Liver (tissue), 9 donors: ENCODE results near the gene DIAPH2. TPM values are rescaled to one million over a fixed set of nuclear protein-coding genes. Genes with fewer than 3 reads are reported as not detected.

Source experiments
- DNase-seq: peaks from one replicate; pipeline ENCODE4 v3.0.0-alpha.2; 2017; ENCODE audit warnings: low spot score
- H3K27ac ChIP-seq, 2 donors: one replicate each; pipeline ENCODE4 v1.7.0; 2013; ENCODE audit warnings: inconsistent platforms in 2 of 2, low read length in 2 of 2, control low read depth in 1 of 2, low read depth in 1 of 2, mild to moderate bottlenecking in 1 of 2
- H3K27me3 ChIP-seq, 4 donors: one replicate each; pipeline versions ENCODE4 v1.6.1 to v1.7.0; 2013; ENCODE audit warnings: low read length in 3 of 4, inconsistent platforms in 1 of 4, mild to moderate bottlenecking in 1 of 4, moderate library complexity in 1 of 4; ENCODE audit not compliant: control insufficient read depth in 4 of 4, insufficient read depth in 4 of 4
- H3K36me3 ChIP-seq, 4 donors: one replicate each; pipeline versions ENCODE4 v1.6.1 to v1.7.0; 2013; ENCODE audit warnings: low read length in 3 of 4, mild to moderate bottlenecking in 3 of 4, low read depth in 1 of 4, moderate library complexity in 1 of 4; ENCODE audit not compliant: control insufficient read depth in 4 of 4, insufficient read depth in 3 of 4
- H3K4me1 ChIP-seq, 4 donors: one replicate each; pipeline versions ENCODE4 v1.6.1 to v1.7.0; 2013; ENCODE audit warnings: low read length in 3 of 4, mild to moderate bottlenecking in 3 of 4, moderate library complexity in 1 of 4; ENCODE audit not compliant: control insufficient read depth in 4 of 4, insufficient read depth in 4 of 4
- H3K4me3 ChIP-seq, 3 donors: one replicate each; pipeline versions ENCODE4 v1.6.1 to v1.7.0; 2013; ENCODE audit warnings: low read length in 3 of 3, control low read depth in 1 of 3, low read depth in 1 of 3, mild to moderate bottlenecking in 1 of 3
- H3K9ac ChIP-seq, 2 donors: one replicate each; pipeline ENCODE4 v1.7.0; 2013; ENCODE audit warnings: low read length in 2 of 2, mild to moderate bottlenecking in 2 of 2, moderate library complexity in 2 of 2, control low read depth in 1 of 2, low read depth in 1 of 2
- H3K9me3 ChIP-seq, 4 donors: one replicate each; pipeline versions ENCODE4 v1.6.1 to v1.7.0; 2013; ENCODE audit warnings: low read length in 3 of 4; ENCODE audit not compliant: control insufficient read depth in 4 of 4
- ATF3 ChIP-seq: IDR thresholded peaks from 2 replicates; pipeline ENCODE4 v1.6.1; 2016; ENCODE audit warnings: antibody characterized with exemption
- EGR1 ChIP-seq, 2 donors: IDR thresholded peaks; 2 replicates each; pipeline ENCODE4 v1.6.1; 2016 to 2018; ENCODE audit warnings: antibody characterized with exemption in 2 of 2, low read depth in 2 of 2
- FOXA2 ChIP-seq: IDR thresholded peaks from 2 replicates; pipeline ENCODE4 v1.6.1; 2016; ENCODE audit warnings: antibody characterized with exemption
- GABPA ChIP-seq, 2 donors: IDR thresholded peaks in 1 of 2; conservative IDR thresholded peaks in 1 of 2; 2 replicates each; pipeline ENCODE4 v1.6.1; 2016; ENCODE audit warnings: antibody characterized with exemption in 2 of 2, mild to moderate bottlenecking in 1 of 2, moderate library complexity in 1 of 2
- HNF4G ChIP-seq: IDR thresholded peaks from 2 replicates; pipeline ENCODE4 v1.6.1; 2016; ENCODE audit warnings: antibody characterized with exemption
- JUND ChIP-seq, 2 donors: IDR thresholded peaks; 2 replicates each; pipeline ENCODE4 v1.6.1; 2016; ENCODE audit warnings: antibody characterized with exemption in 2 of 2
- MAX ChIP-seq: IDR thresholded peaks from 2 replicates; pipeline ENCODE4 v1.6.1; 2016; ENCODE audit warnings: antibody characterized with exemption
- NR2F2 ChIP-seq: IDR thresholded peaks from 2 replicates; pipeline ENCODE4 v1.6.1; 2016; ENCODE audit warnings: antibody characterized with exemption
- RAD21 ChIP-seq, 2 donors: IDR thresholded peaks; 2 replicates each; pipeline ENCODE4 v1.6.1; 2016; ENCODE audit warnings: antibody characterized with exemption in 2 of 2, mild to moderate bottlenecking in 2 of 2
- REST ChIP-seq: IDR thresholded peaks from 2 replicates; pipeline ENCODE4 v1.6.1; 2016; ENCODE audit warnings: antibody characterized with exemption, mild to moderate bottlenecking
- RXRA ChIP-seq, 2 donors: IDR thresholded peaks; 2 replicates each; pipeline ENCODE4 v1.6.1; 2017 to 2018; ENCODE audit warnings: antibody characterized with exemption in 2 of 2, mild to moderate bottlenecking in 1 of 2
- SP1 ChIP-seq: IDR thresholded peaks from 2 replicates; pipeline ENCODE4 v1.6.1; 2018; ENCODE audit warnings: antibody characterized with exemption, mild to moderate bottlenecking
- TAF1 ChIP-seq: conservative IDR thresholded peaks from 2 replicates; pipeline ENCODE4 v1.6.1; 2016; ENCODE audit warnings: antibody characterized with exemption, mild to moderate bottlenecking
- YY1 ChIP-seq: IDR thresholded peaks from 2 replicates; pipeline ENCODE4 v1.6.1; 2016; ENCODE audit warnings: antibody characterized with exemption, mild to moderate bottlenecking
- WGBS: extraction: QIAGEN DNeasy Blood & Tissue Kit; methylation state at CpG from one replicate; pipeline ENCODE4 v1.1.7; 2013; 5-methylcytosine and 5-hydroxymethylcytosine counted together
- polyA plus RNA-seq, 2 donors: library from polyadenylated mRNA; stranded (reverse) in 1 of 2; unstranded in 1 of 2; fragments of 200-250 nt in 1 of 2; fragments of >200 nt in 1 of 2; fragmentation: Nextera tagmentation in 1 of 2; extraction: Ambion mirVana in 1 of 2; gene quantifications; one replicate each; pipeline versions ENCODE4 v1.2.1 to v1.2.3, GENCODE V29; 2013 to 2015
- total RNA-seq, 2 donors: library from RNA; depleted of rRNA; stranded (reverse); fragments of >200 nt; gene quantifications; one replicate each; pipeline ENCODE4 v1.2.3, GENCODE V29; 2014
- TF ChIP-seq, protein P1 (sequence below): fragments of 150-350 bp; IDR thresholded peaks from 2 replicates; pipeline ENCODE4 v1.5.1; 2017; ENCODE audit warnings: improper control_type of control experiment, low read depth, low read length; ENCODE audit not compliant: missing input control
- donor health status: healthy.
- donor health status: healthy.
- donor health status: healthy.
- donor health status: healthy.
- donor health status: healthy.

DIAPH2 gene
- total and polyA plus RNA-seq, 4 donors, result 2.7 to 16.6 (median 5.3) TPM

GRCh38 chrX:97096385-97096784 is 411.7 kb downstream of the DIAPH2 start:
- Histone ChIP-seq H3K27me3 (peaks cover 0 to 2% (median 0%) of the 10 kb centered on the region in 4 donors), H3K9ac (no peak overlapping the region), H3K4me3 (no peak overlapping the region), H3K36me3 (peaks cover 0 to 2% (median 0%) of the 10 kb centered on the region in 4 donors), H3K27ac (no peak overlapping the region), H3K9me3 (no peaks in the 10 kb centered on the region), H3K4me1 (no peaks in the 10 kb centered on the region)
- 81% methylated on average over 2 of the region's 2 CpGs for WGBS
- DNase-seq, result no peak
- TF ChIP-seq GABPA (IDR thresholded peaks at IDR 0.05 in 1 of 2, conservative IDR thresholded peaks at IDR 0.05 in 1 of 2), result no peak
- TF ChIP-seq, protein P1, sequence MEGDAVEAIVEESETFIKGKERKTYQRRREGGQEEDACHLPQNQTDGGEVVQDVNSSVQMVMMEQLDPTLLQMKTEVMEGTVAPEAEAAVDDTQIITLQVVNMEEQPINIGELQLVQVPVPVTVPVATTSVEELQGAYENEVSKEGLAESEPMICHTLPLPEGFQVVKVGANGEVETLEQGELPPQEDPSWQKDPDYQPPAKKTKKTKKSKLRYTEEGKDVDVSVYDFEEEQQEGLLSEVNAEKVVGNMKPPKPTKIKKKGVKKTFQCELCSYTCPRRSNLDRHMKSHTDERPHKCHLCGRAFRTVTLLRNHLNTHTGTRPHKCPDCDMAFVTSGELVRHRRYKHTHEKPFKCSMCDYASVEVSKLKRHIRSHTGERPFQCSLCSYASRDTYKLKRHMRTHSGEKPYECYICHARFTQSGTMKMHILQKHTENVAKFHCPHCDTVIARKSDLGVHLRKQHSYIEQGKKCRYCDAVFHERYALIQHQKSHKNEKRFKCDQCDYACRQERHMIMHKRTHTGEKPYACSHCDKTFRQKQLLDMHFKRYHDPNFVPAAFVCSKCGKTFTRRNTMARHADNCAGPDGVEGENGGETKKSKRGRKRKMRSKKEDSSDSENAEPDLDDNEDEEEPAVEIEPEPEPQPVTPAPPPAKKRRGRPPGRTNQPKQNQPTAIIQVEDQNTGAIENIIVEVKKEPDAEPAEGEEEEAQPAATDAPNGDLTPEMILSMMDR, result no peak
- no peak for TF ChIP-seq FOXA2

DNA sequence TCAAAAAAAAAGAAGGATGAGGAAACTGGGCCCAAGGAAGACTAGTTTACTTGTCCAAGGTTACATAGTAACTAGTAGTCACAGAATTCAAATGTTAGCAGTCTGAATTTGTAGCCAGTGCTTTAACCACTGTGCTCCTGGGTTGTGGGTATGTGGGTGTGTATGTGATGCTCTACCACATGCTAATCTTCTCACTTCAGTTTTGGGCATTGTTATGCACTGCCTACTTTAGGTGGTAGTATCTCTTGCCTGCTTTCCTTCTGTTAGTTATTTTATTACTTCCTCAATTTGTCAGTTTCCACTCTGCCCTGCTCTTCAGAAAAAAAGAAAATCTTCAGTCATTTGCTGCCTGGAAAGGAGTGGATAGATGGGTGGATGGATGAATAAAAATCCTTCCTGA is 418.3 kb downstream of the DIAPH2 start:
- H3K36me3 ChIP-seq, result peaks cover 0 to 2% (median 0%) of the 10 kb centered on the region in 4 donors
- no peaks in the 10 kb centered on the region for H3K4me1 ChIP-seq
- no peak overlapping the region for H3K4me3 ChIP-seq
- H3K27me3 ChIP-seq, result peaks cover 0 to 2% (median 0%) of the 10 kb centered on the region in 4 donors
- DNase-seq, result no peak
- no peaks in the 10 kb centered on the region for H3K9me3 ChIP-seq
- no peak overlapping the region for H3K27ac ChIP-seq
- H3K9ac ChIP-seq, result no peak overlapping the region
- no peak for TF ChIP-seq GABPA (IDR thresholded peaks at IDR 0.05 in 1 of 2, conservative IDR thresholded peaks at IDR 0.05 in 1 of 2)
- no peak for TF ChIP-seq RXRA (IDR thresholded peaks at IDR 0.05)
- TF ChIP-seq, protein P1, result no peak
- no peak for TF ChIP-seq ATF3
- no peak for TF ChIP-seq TAF1
- no peak for TF ChIP-seq EGR1 (IDR thresholded peaks at IDR 0.05; ENCODE audit: low read depth in 2 of 2)
- TF ChIP-seq YY1, result no peak
- TF ChIP-seq HNF4G, result no peak
- no peak for TF ChIP-seq SP1
- TF ChIP-seq MAX, result no peak

- no peaks in the 10 kb centered on the region for H3K9me3 ChIP-seq
- no peaks in the 10 kb centered on the region for H3K4me1 ChIP-seq
- DNase-seq, result no peak
- no peak overlapping the region for H3K27ac ChIP-seq
- H3K9ac ChIP-seq, result no peak overlapping the region
- no peak overlapping the region for H3K4me3 ChIP-seq
- no peaks in the 10 kb centered on the region for H3K27me3 ChIP-seq
- TF ChIP-seq SP1, result no peak
- TF ChIP-seq TAF1, result no peak
- TF ChIP-seq JUND (IDR thresholded peaks at IDR 0.05), result no peak
- TF ChIP-seq, protein P1, result no peak
- TF ChIP-seq YY1, result no peak
- TF ChIP-seq REST, result no peak
- TF ChIP-seq MAX, result no peak
- TF ChIP-seq NR2F2, result no peak
- TF ChIP-seq ATF3, result no peak
- no peak for TF ChIP-seq FOXA2
- no peak for TF ChIP-seq RAD21 (IDR thresholded peaks at IDR 0.05)
- peaks cover 0 to 4% (median 0%) of the 10 kb centered on the region in 4 donors for H3K36me3 ChIP-seq
- WGBS, result 98% methylated on average over 1 of the region's 1 CpG
Measured at GRCh38 chrX:97109730-97110129, 425.1 kb downstream of the DIAPH2 start.
